Gastroesophageal sphincter (tissue), 4 donors: ENCODE data around the gene TMEM223. TPM values are rescaled to one million over a fixed set of nuclear protein-coding genes. Genes with fewer than 3 reads are reported as not detected.
A peak's percentile ranks its signal among the peaks of the same experiment; 100 is the strongest.
"Not testable (repeated sequence)": the region's sequence is repeated elsewhere in the genome, so short reads cannot be mapped to it uniquely, and the experiment has no call there.

Source experiments
- ATAC-seq: fragments of 150-250 bp; one replicate; pipeline ENCODE4 v1.9.1; 2016; ENCODE audit warnings: mild to moderate bottlenecking, moderate library complexity
- H3K27ac ChIP-seq, 4 donors: fragments of 200-600 bp; sonication (generic) in 3 of 4; 1 replicate in 3 of 4; 2 replicates in 1 of 4; pipeline ENCODE4 v1.5.1; 2016 to 2019
- H3K27me3 ChIP-seq: fragments of 200-600 bp; sonication (generic); one replicate; pipeline ENCODE4 v1.5.1; 2019
- H3K36me3 ChIP-seq, 2 donors: fragments of 200-600 bp; sonication (generic); one replicate each; pipeline ENCODE4 v1.5.1; 2019; ENCODE audit warnings: control low read depth in 1 of 2
- H3K4me1 ChIP-seq, 3 donors: fragments of 200-600 bp; sonication (generic); 1 replicate in 2 of 3; 2 replicates in 1 of 3; pipeline ENCODE4 v1.5.1; 2016 to 2019; ENCODE audit warnings: control low read depth in 2 of 3
- H3K4me3 ChIP-seq, 2 donors: fragments of 200-600 bp; sonication (generic); one replicate each; pipeline ENCODE4 v1.5.1; 2019; ENCODE audit warnings: mild to moderate bottlenecking in 1 of 2, moderate library complexity in 1 of 2
- H3K9me3 ChIP-seq, 3 donors: fragments of 200-600 bp; sonication (generic); one replicate each; pipeline ENCODE4 v1.5.1; 2017 to 2019; ENCODE audit warnings: control low read depth in 2 of 3
- CTCF ChIP-seq, 4 experiments: fragments of 200-600 bp in 2 of 4; fragments of 450-650 bp in 2 of 4; sonication (generic) in 1 of 4; IDR thresholded peaks; one replicate each; pipeline ENCODE4 v1.5.1; 2017 to 2019; ENCODE audit warnings: antibody characterized with exemption in 4 of 4, mild to moderate bottlenecking in 2 of 4, moderate library complexity in 2 of 4
- EP300 ChIP-seq: sonication (generic); formaldehyde crosslinking; IDR thresholded peaks from one replicate; pipeline ENCODE4 v1.6.1; 2017; ENCODE audit warnings: antibody characterized with exemption, mild to moderate bottlenecking
- POLR2A ChIP-seq, 2 donors: fragments of 450-650 bp; IDR thresholded peaks; one replicate each; pipeline ENCODE4 v1.6.1; 2017; ENCODE audit warnings: antibody characterized with exemption in 2 of 2, mild to moderate bottlenecking in 2 of 2, moderate library complexity in 1 of 2
- POLR2AphosphoS5 ChIP-seq: sonication (generic); formaldehyde crosslinking; IDR thresholded peaks from one replicate; pipeline ENCODE4 v1.6.1; 2017; ENCODE audit warnings: antibody characterized with exemption
- WGBS, 2 donors: methylation state at CpG; one replicate each; pipeline ENCODE4 v1.1.5; 2018; ENCODE audit warnings: low coverage in 1 of 2; 5-methylcytosine and 5-hydroxymethylcytosine counted together
- total RNA-seq, 4 donors: library from RNA; depleted of rRNA; stranded (reverse); fragments of >200 nt; gene quantifications; one replicate each; pipeline ENCODE4 v1.1.0, GENCODE V29; 2016

The TMEM223 gene
- total RNA-seq = 10 to 100 TPM; 17.0 to 25.8 (median 19.1) TPM

DNA sequence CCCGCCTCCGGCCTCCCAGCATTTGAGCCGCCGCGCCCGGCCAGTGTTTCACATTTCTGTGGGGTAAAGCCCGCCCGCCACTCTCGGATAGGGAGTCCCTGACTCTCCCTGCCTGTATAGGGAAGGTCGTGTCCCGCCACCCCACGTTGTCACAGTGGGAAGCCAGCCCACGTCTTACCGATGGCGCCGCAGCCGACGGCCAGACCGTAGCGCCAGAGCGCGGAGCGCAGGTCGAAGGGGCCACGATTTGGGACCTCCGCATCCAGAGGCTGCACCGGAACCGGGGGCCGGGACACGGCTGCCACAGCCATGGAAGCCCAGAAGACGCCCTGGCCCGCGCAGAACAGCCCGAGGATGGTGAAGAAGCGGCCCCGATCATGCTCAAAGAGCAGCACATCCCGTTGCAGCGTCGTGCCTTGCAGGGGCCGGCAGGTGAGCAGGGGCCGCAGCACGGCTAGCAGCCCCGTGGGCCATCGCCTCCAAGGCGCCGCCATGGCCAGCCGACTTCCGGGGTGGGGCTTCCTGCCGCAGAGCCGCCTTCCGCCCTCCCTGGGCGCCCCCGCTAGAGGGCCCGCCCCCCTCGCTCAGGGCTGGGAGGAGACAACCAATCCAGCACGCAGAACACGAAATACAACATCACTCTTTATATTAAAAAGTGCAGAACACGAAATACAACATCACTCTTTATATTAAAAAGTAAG is at the start of gene TMEM223:
TMEM223 (minus strand) TSS at position 506 of the 701 bp plus-strand sequence; CDS start at position 494, 12 bp downstream.
- Histone ChIP-seq H3K27ac (peak within 1 kb of the TSS; percentile 84 to 89 (median 86)), H3K36me3 (peaks cover 0 to 65% of the 10 kb centered on the region in 2 donors), H3K9me3 (no peaks in the 10 kb centered on the region), H3K4me1 (peaks cover 5 to 53% (median 27%) of the 10 kb centered on the region in 3 donors), H3K4me3 (peak within 1 kb of the TSS; percentile 86), H3K27me3 (no peaks in the 10 kb centered on the region)
- 0% methylated on average over 1 to 6 of the region's 58 CpGs for WGBS, 2 donors
- ATAC-seq = peak; percentile 83
- TF ChIP-seq EP300 = no peak
- peak; percentile 88 for TF ChIP-seq POLR2AphosphoS5
- TF ChIP-seq POLR2A (IDR thresholded peaks at IDR 0.05) = peak; percentile 71 to 80
- TF ChIP-seq CTCF (IDR thresholded peaks at IDR 0.05) = peak in 3 of 4 experiments; percentile 26 to 49 (median 26)

DNA sequence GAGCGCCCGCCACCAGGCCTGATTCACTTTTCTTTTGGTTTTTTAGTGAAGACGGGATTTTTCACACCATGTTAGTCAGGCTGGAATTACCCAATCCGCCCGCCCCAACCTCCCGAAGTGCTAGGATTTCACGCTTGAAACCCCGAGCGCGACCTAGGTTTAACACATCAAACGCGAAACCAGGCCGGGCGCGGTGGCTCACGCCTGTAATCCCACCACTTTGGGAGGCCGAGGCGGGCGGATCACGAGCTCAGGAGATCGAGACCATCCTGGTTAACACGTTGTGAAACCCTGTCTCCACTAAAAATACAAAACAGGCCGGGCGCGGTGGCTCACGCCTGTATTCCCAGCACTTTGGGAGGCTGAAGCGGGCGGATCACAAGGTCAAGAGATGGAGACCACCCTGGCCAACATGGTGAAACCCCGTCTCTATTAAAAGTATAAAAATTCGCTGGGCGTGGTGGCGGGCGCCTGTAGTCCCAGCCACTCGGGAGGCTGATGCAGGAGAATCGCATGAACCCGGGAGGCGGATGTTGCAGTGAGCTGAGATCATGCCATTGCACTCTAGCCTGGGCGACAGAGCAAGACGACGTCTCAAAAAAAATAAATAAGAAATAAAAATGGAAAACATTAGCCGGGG is 49.0 kb upstream of the TMEM223 start:
- Histone ChIP-seq H3K36me3 (peaks cover 0 to 20% of the 10 kb centered on the region in 2 donors), H3K4me1 (peaks cover 0 to 43% (median 9%) of the 10 kb centered on the region in 3 donors), H3K4me3 (peak overlapping the region; percentile 63 to 81), H3K27ac (peak overlapping the region; percentile 94 to 98 (median 95))
- not testable (repeated sequence) for H3K9me3 ChIP-seq, H3K27me3 ChIP-seq
- WGBS, 2 donors = 0 to 1% methylated on average over 11 to 30 of the region's 41 CpGs
- peak; percentile 27 for ATAC-seq

DNA sequence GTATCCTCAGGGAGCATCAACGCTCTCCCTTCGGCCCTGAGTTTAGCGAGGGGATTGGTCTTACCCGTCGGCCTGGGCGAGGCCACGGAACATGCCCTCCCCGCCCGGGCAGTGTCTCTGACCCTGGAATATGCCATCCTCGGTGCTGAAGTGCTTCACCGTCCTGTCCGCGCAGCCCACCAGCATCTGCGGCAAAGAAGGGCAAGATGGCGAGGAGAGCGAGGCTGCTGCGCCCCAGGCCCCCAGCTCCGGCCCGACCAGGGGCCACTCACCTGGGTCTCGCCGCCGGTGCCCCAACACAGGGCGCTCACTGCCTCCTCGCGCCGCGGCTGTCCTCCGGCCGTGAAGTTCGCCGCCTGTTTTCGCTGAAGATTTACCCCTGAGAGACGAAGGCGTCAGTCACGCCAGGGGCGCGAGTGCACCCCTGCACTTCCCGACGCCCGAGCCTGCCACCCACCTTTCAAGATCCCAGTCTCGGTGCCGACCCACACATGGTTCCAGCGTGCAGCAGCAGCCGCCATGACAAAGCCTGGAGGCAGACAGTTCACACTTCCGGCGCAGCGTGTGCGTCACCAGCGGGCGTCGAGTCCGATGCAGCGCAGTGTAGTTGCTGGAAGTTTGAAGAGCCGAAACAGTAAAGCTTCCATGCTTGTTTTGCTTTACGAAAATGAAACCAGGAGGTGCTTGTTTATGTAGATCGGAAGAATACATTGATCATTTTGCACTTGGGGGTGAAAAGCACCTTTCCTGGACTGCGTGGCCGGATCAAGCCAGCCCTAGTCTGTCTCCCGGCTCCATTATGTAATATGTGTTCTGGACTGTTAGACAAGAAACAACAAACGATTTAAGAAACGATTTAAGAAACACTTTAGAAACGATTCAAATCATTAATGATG is 47.5 kb upstream of the TMEM223 start, which contains the start of gene WDR74:
WDR74 (minus strand) TSS at position 541 of the 896 bp plus-strand sequence; CDS start at position 521, 20 bp downstream.
- Histone ChIP-seq H3K4me3 (peak within 1 kb of the TSS; percentile 63 to 81), H3K27ac (peak within 1 kb of the TSS; percentile 94 to 98 (median 95)), H3K4me1 (peaks cover 0 to 57% (median 9%) of the 10 kb centered on the region in 3 donors), H3K36me3 (peaks cover 0 to 36% of the 10 kb centered on the region in 2 donors), H3K9me3 (no peaks in the 10 kb centered on the region), H3K27me3 (no peaks in the 10 kb centered on the region)
- ATAC-seq = peak; percentile 72
- peak; percentile 37 to 67 for TF ChIP-seq POLR2A (IDR thresholded peaks at IDR 0.05)
- peak; percentile 96 for TF ChIP-seq POLR2AphosphoS5
- no peak for TF ChIP-seq EP300
- no peak for TF ChIP-seq CTCF (IDR thresholded peaks at IDR 0.05)
- WGBS, 2 donors = 0% methylated on average over 7 to 11 of the region's 62 CpGs

DNA sequence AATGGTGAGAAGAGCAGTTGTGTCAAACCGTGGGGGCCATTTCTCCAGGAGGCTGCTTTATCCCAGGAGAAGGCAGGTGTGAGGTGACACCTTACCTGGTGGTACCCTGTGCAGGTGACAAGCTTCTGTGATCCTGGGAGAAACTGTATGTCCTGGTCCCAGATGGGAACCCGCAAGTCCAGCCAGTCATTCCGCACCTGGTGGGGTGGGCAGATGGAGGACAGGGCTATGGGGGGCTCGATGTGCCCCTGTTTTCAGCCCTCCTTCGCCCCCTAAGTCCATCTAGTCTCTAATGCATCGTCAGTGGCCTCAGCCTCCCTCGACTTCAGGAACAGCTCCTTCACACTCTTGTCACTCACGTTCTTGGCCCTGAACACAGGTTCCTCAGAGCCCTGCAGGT is 43.5 kb upstream of the TMEM223 start:
- no peak for ATAC-seq
- Histone ChIP-seq H3K4me3 (no peak overlapping the region), H3K27me3 (no peaks in the 10 kb centered on the region), H3K9me3 (no peaks in the 10 kb centered on the region), H3K27ac (no peak overlapping the region), H3K36me3 (peaks cover 0 to 46% of the 10 kb centered on the region in 2 donors), H3K4me1 (peaks cover 0 to 66% (median 19%) of the 10 kb centered on the region in 3 donors)
- TF ChIP-seq CTCF (IDR thresholded peaks at IDR 0.05) = no peak
- no peak for TF ChIP-seq POLR2AphosphoS5
- TF ChIP-seq EP300 = no peak
- no peak for TF ChIP-seq POLR2A (IDR thresholded peaks at IDR 0.05)
- 88 to 89% methylated on average over 5 to 7 of the region's 8 CpGs for WGBS, 2 donors
